Activated CD4-positive, alpha-beta memory T cell treated with anti-CD3 and anti-CD28 coated beads for 36 hours (primary cell): ENCODE measurements around the gene DDRGK1. TPM values are rescaled to one million over a fixed set of nuclear protein-coding genes. Genes with fewer than 3 reads are reported as not detected.

Experiments used
- CTCF ChIA-PET: fragments of 350-600 bp; sonication (Branson Sonifier 250); formaldehyde crosslinking; loops from one replicate; lab custom pipeline; 2021; ENCODE audit warnings: antibody characterized with exemption, inconsistent platforms; lab: Charles Lee
- POLR2A ChIA-PET: fragments of 350-600 bp; sonication (Branson Sonifier 250); formaldehyde crosslinking; loops from one replicate; lab custom pipeline; 2021; ENCODE audit warnings: antibody characterized with exemption; lab: Charles Lee
- DNase-seq: peaks from one replicate; pipeline ENCODE4 v3.0.0-alpha.2; 2020
- H3K27ac Mint-ChIP-seq: one replicate; pipeline ENCODE4 v1.8.0; 2021; ENCODE audit warnings: mixed read lengths
- H3K27me3 Mint-ChIP-seq: one replicate; pipeline ENCODE4 v1.8.0; 2021; ENCODE audit warnings: mixed read lengths
- H3K36me3 Mint-ChIP-seq: one replicate; pipeline ENCODE4 v1.8.0; 2021; ENCODE audit warnings: mixed read lengths
- H3K4me1 Mint-ChIP-seq: one replicate; pipeline ENCODE4 v1.8.0; 2021; ENCODE audit warnings: low read depth, mixed read lengths
- H3K4me3 Mint-ChIP-seq: one replicate; pipeline ENCODE4 v1.8.0; 2021; ENCODE audit warnings: mild to moderate bottlenecking, mixed read lengths
- H3K9me3 Mint-ChIP-seq: one replicate; pipeline ENCODE4 v1.8.0; 2021; ENCODE audit warnings: mixed read lengths
- intact Hi-C: fragments of 100-400 bp; cut with micrococcal nuclease; formaldehyde crosslinking; loops from one replicate; pipeline ENCODE4 v1.15.1; 2023
- total RNA-seq, 2 experiments: library from RNA; stranded (reverse); gene quantifications; one replicate each; pipeline ENCODE4 v1.2.3, GENCODE V29; 2021

The DDRGK1 gene
- total RNA-seq = 10 to 100 TPM; 72.1 to 76.8 TPM

DNA sequence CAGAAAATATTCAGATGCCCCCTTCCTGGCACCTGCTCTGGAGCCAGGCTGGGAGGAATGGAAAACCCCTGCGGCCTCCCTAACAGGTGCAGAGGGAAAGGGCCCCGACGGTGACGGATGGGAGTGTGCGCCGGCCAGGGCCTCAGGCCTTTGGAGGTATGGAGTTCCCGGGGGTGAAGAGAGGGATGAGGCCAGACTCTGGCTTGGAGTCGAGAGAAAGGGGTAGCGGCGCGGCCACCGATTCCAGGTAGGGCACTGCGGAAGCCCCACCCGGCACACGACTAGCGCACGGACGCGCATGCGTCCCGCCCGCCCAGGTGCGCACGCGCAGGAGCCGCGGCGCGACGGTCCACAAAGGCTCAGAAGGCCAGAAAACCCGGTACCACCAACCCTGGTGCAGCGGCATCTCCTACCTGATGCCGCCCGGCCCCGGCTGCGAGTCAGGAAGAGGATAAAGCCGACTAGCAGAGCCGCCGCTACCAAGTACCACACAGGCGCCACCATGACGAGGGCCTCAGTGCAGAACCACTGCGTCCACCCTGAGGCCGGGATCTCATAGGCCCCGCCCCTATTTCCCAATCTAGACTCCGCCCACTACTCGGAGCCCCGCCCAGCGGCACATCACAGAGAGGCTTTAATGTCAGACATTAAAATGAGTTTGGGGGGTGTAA, at the start of gene DDRGK1:
DDRGK1 (minus strand) TSS at position 559 of the 671 bp plus-strand sequence; CDS start at position 504, 55 bp downstream.
- intact Hi-C loops = loop anchor here (2.0 to 5.0 kb wide), 2 partner anchors 35 to 87 kb away; partner anchors contain the start of gene SLC4A11
- ChIA-PET CTCF (interaction anchor here (1.1 to 1.7 kb wide), 4 partner anchors 15 to 151 kb away, joined by 3 to 5 read pairs (median 4); no protein-coding TSS in a partner anchor), POLR2A (interaction anchor here (1.3 to 2.2 kb wide), 3 partner anchors 44 to 552 kb away, joined by 3 to 7 read pairs (median 6); partner anchors contain the start of genes FASTKD5, NOP56 and UBOX5)
- peak within 1 kb of the TSS; percentile 97 for H3K4me3 Mint-ChIP-seq
- peak; percentile 96 for DNase-seq
- H3K4me1 Mint-ChIP-seq = peaks cover 20% of the 10 kb centered on the region
- no peaks in the 10 kb centered on the region for H3K9me3 Mint-ChIP-seq
- H3K27me3 Mint-ChIP-seq = no peaks in the 10 kb centered on the region
- peaks cover 28% of the 10 kb centered on the region for H3K36me3 Mint-ChIP-seq
- H3K27ac Mint-ChIP-seq = peak within 1 kb of the TSS; percentile 97

GRCh38 chr20:3251806-3252205, 47.3 kb upstream of the DDRGK1 start:
- no peak for DNase-seq
- intact Hi-C loops = no loop called here
- no peaks in the 10 kb centered on the region for H3K9me3 Mint-ChIP-seq
- H3K27me3 Mint-ChIP-seq = peaks cover 19% of the 10 kb centered on the region
- POLR2A ChIA-PET = no interaction called here
- H3K36me3 Mint-ChIP-seq = no peaks in the 10 kb centered on the region
- peaks cover 2% of the 10 kb centered on the region for H3K4me1 Mint-ChIP-seq
- no peak overlapping the region for H3K27ac Mint-ChIP-seq
- H3K4me3 Mint-ChIP-seq = no peak overlapping the region
- CTCF ChIA-PET = interaction anchor here (2.4 kb wide), 1 partner anchor 33 kb away, joined by 7 read pairs; no protein-coding TSS in a partner anchor

DNA sequence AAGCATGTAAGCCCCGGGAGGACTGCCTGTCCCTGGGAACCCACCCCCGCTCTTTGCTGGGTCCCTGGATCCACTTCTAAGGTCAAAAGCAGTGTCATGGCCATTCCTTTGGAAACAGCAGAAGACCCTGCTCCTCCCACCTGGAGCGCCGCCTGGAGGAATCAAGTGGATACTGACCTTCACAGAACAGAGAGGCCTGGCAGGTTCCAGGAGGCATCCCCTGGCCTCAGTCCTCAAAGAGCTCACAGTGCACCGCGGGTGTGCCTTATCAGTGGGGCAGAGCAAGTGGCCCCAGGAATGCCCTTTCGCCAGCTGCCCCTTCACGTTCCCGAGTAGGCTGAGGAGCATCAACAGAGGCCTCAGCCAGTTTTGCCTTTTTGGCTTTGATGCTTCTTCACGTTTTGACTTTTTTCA, 45.6 kb upstream of the DDRGK1 start:
- no peaks in the 10 kb centered on the region for H3K36me3 Mint-ChIP-seq
- ChIA-PET CTCF (no interaction called here), POLR2A (no interaction called here)
- peaks cover 2% of the 10 kb centered on the region for H3K4me1 Mint-ChIP-seq
- no peak overlapping the region for H3K4me3 Mint-ChIP-seq
- DNase-seq = no peak
- H3K27ac Mint-ChIP-seq = no peak overlapping the region
- intact Hi-C loops = no loop called here
- no peaks in the 10 kb centered on the region for H3K9me3 Mint-ChIP-seq
- peaks cover 19% of the 10 kb centered on the region for H3K27me3 Mint-ChIP-seq

GRCh38 chr20:3248993-3249347, 44.5 kb upstream of the DDRGK1 start:
- Mint-ChIP-seq H3K4me1 (peaks cover 2% of the 10 kb centered on the region), H3K9me3 (no peaks in the 10 kb centered on the region), H3K27me3 (peaks cover 19% of the 10 kb centered on the region), H3K4me3 (peak overlapping the region; percentile 16), H3K36me3 (no peaks in the 10 kb centered on the region), H3K27ac (no peak overlapping the region)
- CTCF ChIA-PET = interaction anchor here (0.8 to 1.5 kb wide), 2 partner anchors 26 to 152 kb away, joined by 4 to 5 read pairs; no protein-coding TSS in a partner anchor
- POLR2A ChIA-PET = no interaction called here
- DNase-seq = no peak
- intact Hi-C loops = no loop called here

GRCh38 chr20:3248167-3248992, 43.9 kb upstream of the DDRGK1 start:
- Mint-ChIP-seq H3K27ac (no peak overlapping the region), H3K4me3 (peak overlapping the region; percentile 16), H3K9me3 (no peaks in the 10 kb centered on the region), H3K4me1 (peaks cover 2% of the 10 kb centered on the region), H3K36me3 (no peaks in the 10 kb centered on the region), H3K27me3 (peaks cover 19% of the 10 kb centered on the region)
- intact Hi-C loops = no loop called here
- DNase-seq = peak; percentile 46
- ChIA-PET POLR2A (interaction anchor here (1.2 kb wide), 1 partner anchor 45 kb away, joined by 3 read pairs; no protein-coding TSS in a partner anchor), CTCF (interaction anchor here (0.8 to 2.9 kb wide), 3 partner anchors 25 to 153 kb away, joined by 4 to 14 read pairs (median 5); no protein-coding TSS in a partner anchor)

DNA sequence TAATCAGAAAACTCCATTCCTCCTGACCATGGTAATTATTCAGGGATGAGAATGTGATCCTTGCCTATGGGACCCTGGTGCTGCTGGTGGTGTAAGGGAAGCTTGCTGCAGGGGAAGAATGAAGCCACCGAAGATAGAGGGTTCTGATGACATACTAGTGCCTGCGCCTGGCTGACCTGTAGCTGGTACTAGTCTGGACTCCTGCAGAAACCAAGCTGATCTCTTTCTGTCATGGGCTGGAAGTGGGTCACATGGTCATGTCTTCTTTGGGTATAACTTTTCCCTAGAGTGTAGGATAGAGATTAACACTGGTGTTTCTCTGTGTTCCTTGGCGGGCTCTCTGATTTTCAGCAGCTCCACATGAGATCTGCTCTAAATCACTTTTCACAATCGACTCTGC, 43.2 kb upstream of the DDRGK1 start:
- no peak for DNase-seq
- H3K4me3 Mint-ChIP-seq = no peak overlapping the region
- H3K9me3 Mint-ChIP-seq = no peaks in the 10 kb centered on the region
- H3K4me1 Mint-ChIP-seq = peaks cover 2% of the 10 kb centered on the region
- POLR2A ChIA-PET = interaction anchor here (1.2 kb wide), 1 partner anchor 44 kb away, joined by 3 read pairs; no protein-coding TSS in a partner anchor
- H3K27me3 Mint-ChIP-seq = peaks cover 19% of the 10 kb centered on the region
- CTCF ChIA-PET = interaction anchor here (2.9 kb wide), 1 partner anchor 29 kb away, joined by 14 read pairs; no protein-coding TSS in a partner anchor
- intact Hi-C loops = no loop called here
- no peaks in the 10 kb centered on the region for H3K36me3 Mint-ChIP-seq
- no peak overlapping the region for H3K27ac Mint-ChIP-seq

- Mint-ChIP-seq H3K4me1 (peaks cover 2% of the 10 kb centered on the region), H3K27ac (no peak overlapping the region), H3K4me3 (no peak overlapping the region), H3K27me3 (peaks cover 22% of the 10 kb centered on the region), H3K9me3 (no peaks in the 10 kb centered on the region), H3K36me3 (no peaks in the 10 kb centered on the region)
- DNase-seq = no peak
- ChIA-PET POLR2A (no interaction called here), CTCF (interaction anchor here (1.2 to 2.9 kb wide), 2 partner anchors 28 to 70 kb away, joined by 3 to 14 read pairs; no protein-coding TSS in a partner anchor)
- intact Hi-C loops = no loop called here
Observed at GRCh38 chr20:3246682-3247081, 42.2 kb upstream of the DDRGK1 start.

DNA sequence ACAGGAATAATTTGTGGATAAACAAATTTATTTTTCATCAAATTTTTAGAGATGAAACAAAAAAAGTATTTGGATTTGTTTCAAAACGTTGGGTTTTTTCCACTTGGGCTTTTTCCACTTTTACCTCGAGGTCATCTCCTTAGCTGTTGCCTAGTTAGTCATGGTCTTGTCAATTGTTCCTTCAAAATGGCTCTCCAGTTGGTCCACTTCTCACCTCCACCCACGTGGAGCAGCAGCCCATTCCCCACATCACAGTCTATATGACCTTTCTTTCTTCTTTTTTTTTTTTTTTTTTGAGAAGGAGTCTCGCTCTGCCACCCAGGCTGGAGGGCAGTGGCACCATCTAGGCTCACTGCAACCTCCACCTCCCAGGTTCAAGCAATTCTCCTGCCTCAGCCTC, 41.2 kb upstream of the DDRGK1 start:
- Mint-ChIP-seq H3K4me3 (no peak overlapping the region), H3K27ac (no peak overlapping the region), H3K9me3 (no peaks in the 10 kb centered on the region), H3K36me3 (no peaks in the 10 kb centered on the region), H3K4me1 (peaks cover 2% of the 10 kb centered on the region), H3K27me3 (peaks cover 29% of the 10 kb centered on the region)
- CTCF ChIA-PET = interaction anchor here (2.9 kb wide), 1 partner anchor 27 kb away, joined by 14 read pairs; no protein-coding TSS in a partner anchor
- intact Hi-C loops = no loop called here
- DNase-seq = no peak
- POLR2A ChIA-PET = no interaction called here

DNA sequence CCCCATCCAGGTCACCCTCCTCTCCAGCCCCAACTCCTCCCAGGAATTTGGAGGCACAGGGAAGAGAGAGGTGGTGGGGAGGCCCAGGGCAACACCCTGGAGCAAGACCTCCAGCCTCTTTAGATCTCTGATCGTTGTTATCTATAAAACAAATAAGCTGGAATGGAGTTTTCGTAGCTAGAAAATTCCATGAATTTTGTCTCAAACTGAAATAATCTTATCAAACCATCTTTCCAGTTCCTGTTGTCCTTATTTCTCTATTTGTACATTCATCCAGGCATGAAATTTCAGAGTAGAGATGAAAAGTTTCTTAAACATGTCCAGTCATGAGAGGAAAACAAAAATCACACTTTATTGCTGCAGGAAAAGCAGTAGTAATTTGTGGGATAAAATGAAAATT, 40.7 kb upstream of the DDRGK1 start:
- Mint-ChIP-seq H3K27ac (no peak overlapping the region), H3K36me3 (no peaks in the 10 kb centered on the region), H3K27me3 (peaks cover 29% of the 10 kb centered on the region), H3K4me3 (no peak overlapping the region), H3K4me1 (peaks cover 2% of the 10 kb centered on the region), H3K9me3 (no peaks in the 10 kb centered on the region)
- POLR2A ChIA-PET = no interaction called here
- intact Hi-C loops = no loop called here
- CTCF ChIA-PET = no interaction called here
- no peak for DNase-seq

DNA sequence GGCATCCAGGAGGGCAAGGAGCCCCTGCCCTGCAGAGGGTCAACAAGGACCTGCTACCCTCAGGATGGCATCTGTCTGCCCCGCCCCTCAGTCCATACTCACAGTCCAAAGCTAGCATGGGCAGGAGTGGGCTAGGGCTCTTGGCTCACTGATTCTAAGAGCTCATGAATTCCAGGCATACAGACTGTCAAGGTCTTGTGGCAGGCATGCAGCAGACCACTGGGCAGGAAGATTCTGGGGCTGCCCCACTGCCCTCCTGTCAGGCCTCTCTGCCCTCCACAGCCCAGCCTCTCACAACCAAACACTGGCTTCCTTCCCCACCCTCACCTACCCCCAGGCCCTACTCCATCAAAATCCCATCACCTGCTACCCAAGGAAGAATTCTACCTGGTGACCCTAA, 40.1 kb upstream of the DDRGK1 start:
- intact Hi-C loops = no loop called here
- H3K27me3 Mint-ChIP-seq = peaks cover 30% of the 10 kb centered on the region
- H3K9me3 Mint-ChIP-seq = no peaks in the 10 kb centered on the region
- no peak for DNase-seq
- POLR2A ChIA-PET = no interaction called here
- peaks cover 5% of the 10 kb centered on the region for H3K4me1 Mint-ChIP-seq
- H3K36me3 Mint-ChIP-seq = no peaks in the 10 kb centered on the region
- no peak overlapping the region for H3K27ac Mint-ChIP-seq
- no peak overlapping the region for H3K4me3 Mint-ChIP-seq
- CTCF ChIA-PET = no interaction called here

GRCh38 chr20:3243718-3244358, 39.4 kb upstream of the DDRGK1 start:
- DNase-seq = no peak
- Mint-ChIP-seq H3K4me1 (peaks cover 6% of the 10 kb centered on the region), H3K4me3 (no peak overlapping the region), H3K9me3 (no peaks in the 10 kb centered on the region), H3K27me3 (peaks cover 31% of the 10 kb centered on the region), H3K36me3 (no peaks in the 10 kb centered on the region), H3K27ac (no peak overlapping the region)
- CTCF ChIA-PET = interaction anchor here (0.9 kb wide), 1 partner anchor 25 kb away, joined by 3 read pairs; no protein-coding TSS in a partner anchor
- intact Hi-C loops = no loop called here
- POLR2A ChIA-PET = no interaction called here
